HL-60/S4 treated with phorbol 12-myristate 13-acetate at 8.2 ng/mL for 4 days and 3 days (cell line): ENCODE results near the gene KLHL36.

Experiments
- in situ Hi-C: fragments of 300-500 bp; cut with MboI; formaldehyde crosslinking; loops from 2 replicates; pipeline ENCODE4 v1.15.0; 2022; ENCODE audit warnings: low sequenced_read_pairs

The KLHL36 gene

GRCh38 chr16:84614968-84615813 is 33.1 kb upstream of the KLHL36 start:
- in situ Hi-C loops, result no loop called here

- in situ Hi-C loops, result no loop called here
Observed at GRCh38 chr16:84616515-84616914, 31.8 kb upstream of the KLHL36 start.

- in situ Hi-C loops, result no loop called here
Observed at GRCh38 chr16:84617041-84617790, 31.1 kb upstream of the KLHL36 start.

GRCh38 chr16:84617791-84618580 is 30.3 kb upstream of the KLHL36 start, which contains the start of gene COTL1:
TSS of gene COTL1 (minus strand) at chr16:84618078. CDS start at chr16:84617914, 164 bp downstream.
- in situ Hi-C loops, result no loop called here

- in situ Hi-C loops, result no loop called here
Observed at GRCh38 chr16:84618581-84619460, 29.5 kb upstream of the KLHL36 start.

GRCh38 chr16:84620913-84621312 is 27.4 kb upstream of the KLHL36 start:
- in situ Hi-C loops, result loop anchor here (5.0 kb wide), 1 partner anchor 109 kb away; no protein-coding TSS in a partner anchor

- in situ Hi-C loops, result loop anchor here (25.0 kb wide), 1 partner anchor 337 kb away; no protein-coding TSS in a partner anchor
Observed at GRCh38 chr16:84625556-84625955, 22.8 kb upstream of the KLHL36 start.

- in situ Hi-C loops, result loop anchor here (25.0 kb wide), 1 partner anchor 334 kb away; no protein-coding TSS in a partner anchor
Observed at GRCh38 chr16:84628226-84628731, 20.0 kb upstream of the KLHL36 start.

GRCh38 chr16:84629580-84629979 is 18.7 kb upstream of the KLHL36 start:
- in situ Hi-C loops, result loop anchor here (25.0 kb wide), 1 partner anchor 333 kb away; no protein-coding TSS in a partner anchor

GRCh38 chr16:84630009-84630408 is 18.3 kb upstream of the KLHL36 start:
- in situ Hi-C loops, result loop anchor here (25.0 kb wide), 1 partner anchor 332 kb away; no protein-coding TSS in a partner anchor

GRCh38 chr16:84630446-84631152 is 17.7 kb upstream of the KLHL36 start:
- in situ Hi-C loops, result loop anchor here (25.0 kb wide), 1 partner anchor 332 kb away; no protein-coding TSS in a partner anchor

GRCh38 chr16:84631153-84631466 is 17.2 kb upstream of the KLHL36 start:
- in situ Hi-C loops, result loop anchor here (25.0 kb wide), 1 partner anchor 331 kb away; no protein-coding TSS in a partner anchor

GRCh38 chr16:84631886-84632285 is 16.4 kb upstream of the KLHL36 start:
- in situ Hi-C loops, result loop anchor here (25.0 kb wide), 1 partner anchor 330 kb away; no protein-coding TSS in a partner anchor

GRCh38 chr16:84632862-84633261 is 15.4 kb upstream of the KLHL36 start:
- in situ Hi-C loops, result loop anchor here (25.0 kb wide), 1 partner anchor 329 kb away; no protein-coding TSS in a partner anchor

GRCh38 chr16:84633622-84634021 is 14.7 kb upstream of the KLHL36 start:
- in situ Hi-C loops, result loop anchor here (25.0 kb wide), 1 partner anchor 329 kb away; no protein-coding TSS in a partner anchor

GRCh38 chr16:84635702-84636101 is 12.6 kb upstream of the KLHL36 start:
- in situ Hi-C loops, result loop anchor here (25.0 kb wide), 1 partner anchor 327 kb away; no protein-coding TSS in a partner anchor

- in situ Hi-C loops, result loop anchor here (25.0 kb wide), 1 partner anchor 325 kb away; no protein-coding TSS in a partner anchor
Observed at GRCh38 chr16:84637709-84638108, 10.6 kb upstream of the KLHL36 start.

GRCh38 chr16:84638231-84638806 is 10.0 kb upstream of the KLHL36 start:
- in situ Hi-C loops, result loop anchor here (25.0 kb wide), 1 partner anchor 324 kb away; no protein-coding TSS in a partner anchor
